Activated CD8-positive, alpha-beta memory T cell treated with anti-CD3 and anti-CD28 coated beads for 24 hours (primary cell): ENCODE data around the gene PPP1R7.

Experiments
- DNase-seq: peaks from one replicate; pipeline ENCODE4 v3.0.0-alpha.2; 2020

Gene PPP1R7

GRCh38 chr2:241141214-241141770 lies 9.0 kb upstream of the PPP1R7 start:
- no peak for DNase-seq

GRCh38 chr2:241142063-241142462 lies 8.2 kb upstream of the PPP1R7 start:
- DNase-seq = no peak

- DNase-seq = no peak
Observed at GRCh38 chr2:241142593-241142992, 7.7 kb upstream of the PPP1R7 start.

GRCh38 chr2:241146286-241146685 lies 4.0 kb upstream of the PPP1R7 start:
- DNase-seq = no peak

GRCh38 chr2:241147336-241147735 lies 2.9 kb upstream of the PPP1R7 start:
- DNase-seq = no peak

- DNase-seq = no peak
Observed at GRCh38 chr2:241148239-241148638, 2.0 kb upstream of the PPP1R7 start.

GRCh38 chr2:241148891-241149674 lies 1.2 kb upstream of the PPP1R7 start, which contains the start of gene PASK:
TSS of gene PASK (minus strand) at chr2:241149472. CDS start at chr2:241143032, 6,440 bp downstream.
- DNase-seq = peak; percentile 94

GRCh38 chr2:241149675-241149924 lies 667 bp upstream of the PPP1R7 start:
- DNase-seq = no peak

- DNase-seq = no peak
Observed at GRCh38 chr2:241150660-241151530, 628 bp downstream of the PPP1R7 start.

GRCh38 chr2:241151934-241152660 lies 1.8 kb downstream of the PPP1R7 start:
- DNase-seq = no peak

- no peak for DNase-seq
Observed at GRCh38 chr2:241153616-241154015, 3.3 kb downstream of the PPP1R7 start.

GRCh38 chr2:241154915-241155314 lies 4.6 kb downstream of the PPP1R7 start:
- DNase-seq = no peak

- no peak for DNase-seq
Observed at GRCh38 chr2:241155936-241156335, 5.7 kb downstream of the PPP1R7 start.

GRCh38 chr2:241156971-241157441 lies 6.7 kb downstream of the PPP1R7 start:
- DNase-seq = no peak

GRCh38 chr2:241157841-241158545 lies 7.7 kb downstream of the PPP1R7 start:
- DNase-seq = no peak

- no peak for DNase-seq
Observed at GRCh38 chr2:241158546-241158900, 8.3 kb downstream of the PPP1R7 start.

- DNase-seq = no peak
Observed at GRCh38 chr2:241159116-241159515, 8.8 kb downstream of the PPP1R7 start.

GRCh38 chr2:241160318-241160717 lies 10.1 kb downstream of the PPP1R7 start:
- no peak for DNase-seq

- no peak for DNase-seq
Observed at GRCh38 chr2:241161646-241162281, 11.5 kb downstream of the PPP1R7 start.

- no peak for DNase-seq
Observed at GRCh38 chr2:241163601-241164118, 13.4 kb downstream of the PPP1R7 start.

GRCh38 chr2:241168366-241168765 lies 18.1 kb downstream of the PPP1R7 start:
- no peak for DNase-seq

- DNase-seq = no peak
Observed at GRCh38 chr2:241173557-241173956, 23.3 kb downstream of the PPP1R7 start.
